HG03159 (cell line): ENCODE data around the gene CHMP2A.

Source experiments
- ATAC-seq: cut with Tn5 transposase; IDR thresholded peaks from one replicate; pipeline ENCODE4 v1.9.1; 2021; ENCODE audit warnings: mild to moderate bottlenecking, moderate library complexity; ENCODE audit not compliant: unreplicated experiment

Gene CHMP2A

DNA sequence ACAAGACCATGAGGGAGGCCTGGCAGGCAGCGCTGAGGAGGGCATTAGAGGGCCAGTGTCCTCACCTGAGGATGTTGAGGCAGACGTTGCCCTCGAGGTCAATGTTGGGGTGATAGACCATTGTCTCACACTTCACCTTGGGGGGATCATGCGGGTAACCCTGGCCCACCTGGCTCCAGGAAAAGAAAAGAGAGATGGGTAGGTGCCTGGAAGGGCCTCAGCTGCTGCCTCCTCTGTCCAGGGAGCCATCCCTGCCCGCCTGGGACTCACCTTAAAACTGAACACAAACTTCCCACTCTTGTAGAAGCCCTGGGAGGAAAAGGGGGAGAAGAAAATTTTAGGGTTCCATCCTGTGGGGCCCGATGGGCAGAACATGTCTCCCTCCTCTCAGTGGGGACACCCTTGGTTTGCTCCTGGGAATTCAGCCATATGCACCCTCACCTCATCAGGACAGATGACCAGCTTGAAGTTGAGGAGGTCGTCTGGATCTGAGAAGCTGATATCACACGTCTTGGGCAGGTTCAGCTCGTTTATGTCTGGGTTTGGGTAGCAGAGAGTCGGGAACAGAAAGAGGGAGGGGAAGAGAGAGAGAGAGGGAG is 1.8 kb upstream of the CHMP2A start:
- no peak for ATAC-seq

DNA sequence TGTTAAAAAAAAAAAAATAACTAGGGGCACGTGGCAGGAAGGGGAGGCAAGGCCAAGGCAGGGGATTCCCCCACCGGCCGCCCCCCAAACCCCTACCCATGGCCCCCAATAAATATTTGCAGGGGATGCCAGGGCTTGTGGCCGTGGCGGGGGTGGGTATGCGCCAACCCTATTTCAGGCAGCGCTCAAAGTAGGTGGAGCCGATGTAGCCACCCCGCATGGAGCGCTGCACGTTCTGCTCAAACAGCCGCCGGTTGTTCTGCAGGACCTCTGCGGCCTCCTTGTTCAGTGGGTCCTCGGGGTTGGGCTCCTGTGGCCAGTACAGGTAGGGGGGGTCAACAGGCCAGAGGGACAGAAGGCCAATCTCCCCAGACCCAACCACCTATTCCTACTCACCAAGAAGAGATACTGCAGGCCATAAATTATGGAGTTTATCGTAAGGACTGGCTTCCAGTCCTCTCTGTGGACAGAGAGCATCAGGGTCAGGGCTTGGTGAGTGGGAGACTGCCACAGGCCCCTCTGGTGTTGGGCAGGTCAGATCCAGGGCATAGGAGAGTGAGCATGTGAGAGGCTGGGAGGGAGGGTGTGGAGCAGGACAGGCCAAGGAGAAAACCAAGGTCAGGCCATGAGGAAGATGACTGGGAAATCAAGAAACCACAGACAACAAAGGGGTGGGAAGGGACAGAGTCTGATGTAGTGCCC is 1.2 kb upstream of the CHMP2A start:
- ATAC-seq: no peak

DNA sequence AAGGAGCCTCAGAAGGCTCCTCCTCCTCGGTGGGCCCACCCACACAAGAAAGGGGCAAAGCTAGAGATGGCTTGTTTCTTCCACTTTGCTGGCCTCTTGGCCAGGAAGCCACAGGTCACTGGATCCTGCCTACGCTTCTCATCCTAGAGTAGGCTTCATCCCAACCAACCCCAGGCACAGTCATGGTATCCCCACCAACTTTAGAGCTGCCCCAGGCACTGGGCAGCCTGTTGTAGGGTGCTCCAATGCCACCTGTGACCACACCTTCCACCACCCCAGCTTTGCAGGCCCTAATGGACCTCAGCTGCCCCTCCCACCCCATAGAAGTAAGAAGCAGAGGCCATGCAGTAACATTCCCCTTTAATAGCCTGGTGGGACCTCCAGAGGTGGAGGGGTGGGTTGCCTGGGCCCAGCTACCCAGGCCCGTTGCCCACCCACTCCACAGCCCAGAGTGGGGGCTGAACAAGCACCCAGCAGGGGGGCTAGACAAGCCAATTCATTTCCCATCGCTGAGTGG is 522 bp upstream of the CHMP2A start:
- no peak for ATAC-seq

DNA sequence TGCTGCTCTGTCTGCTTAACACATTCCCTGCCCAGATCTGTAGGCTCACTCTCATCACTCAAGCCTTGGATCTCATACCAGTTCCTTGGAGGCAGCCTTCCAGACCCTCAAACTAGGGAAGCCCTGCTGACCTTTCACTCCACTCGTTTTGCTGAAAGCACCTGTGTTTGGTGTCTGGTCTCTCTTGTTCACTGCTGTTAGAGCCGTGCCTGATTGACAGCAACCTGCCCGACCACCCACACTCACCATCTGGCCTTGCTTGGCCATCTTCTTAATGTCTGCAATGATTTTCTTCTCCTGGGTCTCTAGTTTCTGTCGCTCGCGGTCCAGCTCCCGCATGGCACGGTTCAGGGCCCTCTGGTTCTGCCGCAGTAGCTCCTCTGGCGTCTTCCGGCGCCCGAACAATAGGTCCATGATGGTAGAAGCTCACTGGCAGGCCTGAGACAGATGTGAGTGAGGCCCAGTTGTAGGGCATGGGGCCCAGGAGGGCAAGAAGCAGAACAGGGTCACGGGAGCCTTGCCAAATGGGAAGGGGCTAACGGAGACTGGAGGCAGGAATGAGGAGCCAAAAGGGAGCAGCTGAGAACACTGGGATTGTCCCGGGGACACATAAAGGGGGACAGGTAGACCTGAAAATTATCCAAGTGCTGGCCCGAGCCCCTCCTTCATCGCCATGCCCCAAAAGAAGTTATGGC is 959 bp downstream of the CHMP2A start:
- ATAC-seq: no peak

DNA sequence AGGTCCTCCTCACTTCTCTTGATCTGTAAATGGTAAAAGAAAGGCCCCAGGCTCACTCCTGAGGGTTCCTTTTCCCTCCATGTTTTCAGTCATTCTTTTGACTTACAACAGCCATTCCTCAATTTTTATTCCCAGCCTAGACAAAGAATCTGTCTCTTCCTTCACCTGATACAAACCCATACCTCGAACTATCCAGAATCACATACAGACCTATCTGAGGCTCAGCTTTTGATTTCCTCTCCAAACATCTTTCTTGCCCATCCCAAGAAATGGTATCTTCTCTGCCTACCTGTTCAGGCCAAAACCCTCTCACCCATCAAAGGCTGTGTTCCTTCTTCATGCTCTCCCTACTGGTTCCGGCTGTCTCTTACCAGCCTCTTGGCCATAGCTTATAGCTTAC is 2.2 kb downstream of the CHMP2A start:
- ATAC-seq: no peak

DNA sequence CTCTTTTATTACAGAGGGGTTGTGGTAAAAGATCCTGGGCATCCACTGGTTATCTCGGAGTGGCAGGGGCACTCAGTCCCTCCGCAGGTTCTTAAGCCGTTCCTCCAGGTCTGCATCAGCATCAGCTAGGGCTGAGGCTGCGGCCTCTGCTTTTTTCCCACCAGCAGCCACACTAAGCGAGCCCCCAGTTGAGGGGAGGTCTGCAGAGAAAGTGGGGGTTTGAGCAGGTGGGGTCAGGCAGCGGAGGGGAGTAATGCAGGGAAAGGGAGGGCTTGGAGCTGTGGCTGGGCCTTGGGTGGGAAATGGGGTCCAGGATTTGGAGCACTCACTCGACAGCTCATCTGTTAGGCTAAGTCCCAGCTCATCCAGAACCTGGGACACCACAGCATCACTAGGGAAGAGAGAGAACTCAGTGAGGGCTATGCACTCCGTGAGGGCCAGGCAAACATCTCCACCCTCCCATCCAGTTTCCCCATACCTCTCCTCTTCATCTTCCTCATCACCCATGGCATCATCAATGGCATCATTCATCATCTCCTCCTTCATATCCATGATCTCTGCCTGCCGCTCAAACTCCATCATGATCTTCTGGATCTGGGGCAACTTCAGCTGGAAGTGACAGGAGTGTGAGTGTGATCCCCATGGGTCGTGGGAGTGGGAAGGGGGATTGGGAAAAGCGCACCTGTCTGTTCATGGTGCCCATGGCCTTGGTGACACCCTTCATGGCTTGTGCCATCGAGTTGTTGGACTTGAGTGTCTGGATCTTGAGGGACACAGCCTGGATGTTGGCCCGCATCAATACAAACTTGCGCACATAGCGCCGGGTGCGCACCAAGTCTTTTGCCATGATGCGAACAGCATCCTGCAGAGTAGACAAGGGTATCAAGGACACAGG is 3.1 kb downstream of the CHMP2A start:
- no peak for ATAC-seq

DNA sequence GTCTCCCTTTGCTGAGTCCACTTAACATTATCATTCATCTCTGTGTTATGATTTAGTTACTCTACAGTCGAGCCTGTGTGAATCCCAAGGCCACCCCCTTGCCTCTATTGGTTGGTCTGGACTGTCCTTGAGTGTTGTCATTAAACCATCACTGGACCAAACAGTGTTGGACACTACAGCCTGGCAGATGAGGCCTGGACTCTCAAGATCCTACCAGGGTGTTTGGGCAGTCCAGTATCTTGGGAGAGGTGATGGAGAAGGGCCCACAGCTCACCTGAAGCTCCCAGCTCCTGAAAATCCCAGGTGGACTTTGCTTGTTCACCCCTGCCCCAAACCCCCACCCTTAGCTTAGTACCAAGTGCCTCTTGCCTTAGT is 3.8 kb downstream of the CHMP2A start:
- no peak for ATAC-seq

DNA sequence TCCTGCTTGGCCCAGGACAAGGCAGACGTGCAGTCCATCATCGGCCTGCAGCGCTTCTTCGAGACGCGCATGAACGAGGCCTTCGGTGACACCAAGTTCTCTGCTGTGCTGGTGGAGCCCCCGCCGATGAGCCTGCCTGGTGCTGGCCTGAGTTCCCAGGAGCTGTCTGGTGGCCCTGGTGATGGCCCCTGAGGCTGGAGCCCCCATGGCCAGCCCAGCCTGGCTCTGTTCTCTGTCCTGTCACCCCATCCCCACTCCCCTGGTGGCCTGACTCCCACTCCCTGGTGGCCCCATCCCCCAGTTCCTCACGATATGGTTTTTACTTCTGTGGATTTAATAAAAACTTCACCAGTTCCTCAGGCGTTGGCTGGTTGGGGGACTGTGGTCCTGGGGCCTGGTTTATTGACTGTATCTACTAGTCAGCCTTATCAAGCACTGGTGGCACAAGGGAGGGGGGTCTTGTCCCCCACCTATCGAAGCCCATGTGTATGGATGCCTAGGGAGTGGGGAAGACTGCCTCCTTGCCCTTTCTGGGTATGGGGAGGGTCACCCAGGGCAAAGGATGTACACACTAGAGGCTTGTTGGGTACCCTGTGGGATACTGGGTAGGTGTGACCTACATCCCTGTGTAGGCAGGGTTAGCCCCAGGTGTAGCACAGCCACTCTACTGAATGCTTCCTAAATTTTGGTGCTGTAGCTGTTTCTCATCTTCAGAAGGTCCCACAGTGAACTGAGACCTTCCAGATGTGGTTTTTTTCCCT is 4.4 kb downstream of the CHMP2A start:
- no peak for ATAC-seq

DNA sequence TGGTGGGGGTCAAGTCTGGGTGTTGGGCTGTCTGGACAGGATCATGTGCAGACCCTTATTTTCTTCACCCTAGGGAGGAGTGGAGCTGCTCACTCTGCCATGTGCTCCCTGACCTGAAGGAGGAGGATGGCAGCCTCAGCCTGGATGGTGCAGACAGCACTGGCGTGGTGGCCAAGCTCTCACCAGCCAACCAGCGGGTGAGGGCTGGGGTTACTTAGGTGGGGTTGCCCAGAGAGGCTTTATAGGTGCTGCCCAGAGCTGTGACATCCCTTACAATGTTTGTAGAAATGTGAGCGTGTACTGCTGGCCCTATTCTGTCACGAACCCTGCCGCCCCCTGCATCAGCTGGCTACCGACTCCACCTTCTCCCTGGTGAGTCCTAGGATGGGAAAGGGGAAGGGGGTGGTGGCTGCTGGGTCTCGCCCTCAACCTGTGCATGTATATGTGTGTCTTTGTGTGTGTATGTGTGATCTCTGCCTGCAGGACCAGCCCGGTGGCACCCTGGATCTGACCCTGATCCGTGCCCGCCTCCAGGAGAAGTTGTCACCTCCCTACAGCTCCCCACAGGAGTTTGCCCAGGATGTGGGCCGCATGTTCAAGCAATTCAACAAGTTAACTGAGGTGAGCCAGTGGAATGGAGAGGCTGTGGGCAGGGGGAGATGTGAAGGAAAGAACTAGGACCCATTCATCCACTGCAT is 5.1 kb downstream of the CHMP2A start:
- no peak for ATAC-seq

DNA sequence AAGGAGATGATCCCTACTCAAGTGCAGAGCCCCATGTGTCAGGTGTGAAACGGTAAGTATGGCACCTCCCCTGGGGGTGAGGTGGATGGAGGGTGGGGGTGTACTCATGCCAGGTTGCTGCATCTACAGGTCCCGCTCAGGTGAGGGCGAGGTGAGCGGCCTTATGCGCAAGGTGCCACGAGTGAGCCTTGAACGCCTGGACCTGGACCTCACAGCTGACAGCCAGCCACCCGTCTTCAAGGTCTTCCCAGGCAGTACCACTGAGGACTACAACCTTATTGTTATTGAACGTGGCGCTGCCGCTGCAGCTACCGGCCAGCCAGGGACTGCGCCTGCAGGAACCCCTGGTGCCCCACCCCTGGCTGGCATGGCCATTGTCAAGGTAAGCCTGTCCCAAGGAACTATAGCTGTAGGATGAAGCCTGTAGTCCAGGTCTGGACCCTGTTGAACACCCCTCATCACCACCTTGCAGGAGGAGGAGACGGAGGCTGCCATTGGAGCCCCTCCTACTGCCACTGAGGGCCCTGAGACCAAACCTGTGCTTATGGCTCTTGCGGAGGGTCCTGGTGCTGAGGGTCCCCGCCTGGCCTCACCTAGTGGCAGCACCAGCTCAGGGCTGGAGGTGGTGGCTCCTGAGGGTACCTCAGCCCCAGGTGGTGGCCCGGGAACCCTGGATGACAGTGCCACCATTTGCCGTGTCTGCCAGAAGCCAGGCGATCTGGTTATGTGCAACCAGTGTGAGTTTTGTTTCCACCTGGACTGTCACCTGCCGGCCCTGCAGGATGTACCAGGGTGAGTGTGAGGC is 5.8 kb downstream of the CHMP2A start:
- no peak for ATAC-seq

DNA sequence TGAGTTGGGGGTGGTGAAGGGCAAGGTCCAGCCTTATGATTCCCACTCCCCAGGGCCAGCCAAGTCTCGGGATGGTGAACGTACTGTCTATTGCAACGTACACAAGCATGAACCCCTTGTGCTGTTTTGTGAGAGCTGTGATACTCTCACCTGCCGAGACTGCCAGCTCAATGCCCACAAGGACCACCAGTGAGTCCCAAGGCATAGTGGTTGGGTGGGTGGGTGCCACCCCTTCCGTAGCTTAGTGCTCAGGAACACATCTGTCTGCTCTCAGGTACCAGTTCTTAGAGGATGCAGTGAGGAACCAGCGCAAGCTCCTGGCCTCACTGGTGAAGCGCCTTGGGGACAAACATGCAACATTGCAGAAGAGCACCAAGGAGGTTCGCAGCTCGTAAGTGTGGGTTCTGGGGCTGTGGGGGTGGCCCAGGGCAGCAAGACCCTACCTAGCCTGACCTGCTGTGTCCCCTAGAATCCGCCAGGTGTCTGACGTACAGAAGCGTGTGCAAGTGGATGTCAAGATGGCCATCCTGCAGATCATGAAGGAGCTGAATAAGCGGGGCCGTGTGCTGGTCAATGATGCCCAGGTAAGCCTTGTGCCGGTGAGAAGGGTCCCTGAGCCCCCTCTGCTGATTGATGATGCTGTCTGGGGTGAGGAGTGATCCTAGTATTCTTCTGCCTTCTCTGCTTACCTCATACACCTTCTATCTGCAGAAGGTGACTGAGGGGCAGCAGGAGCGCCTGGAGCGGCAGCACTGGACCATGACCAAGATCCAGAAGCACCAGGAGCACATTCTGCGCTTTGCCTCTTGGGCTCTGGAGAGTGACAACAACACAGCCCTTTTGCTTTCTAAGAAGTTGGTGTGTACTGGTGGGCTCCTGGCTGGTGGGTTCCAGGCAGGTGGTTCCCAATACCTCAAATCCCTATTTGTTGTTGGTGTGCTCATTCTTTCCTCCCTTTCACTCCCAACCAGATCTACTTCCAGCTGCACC is 7.3 kb downstream of the CHMP2A start:
- ATAC-seq: no peak

DNA sequence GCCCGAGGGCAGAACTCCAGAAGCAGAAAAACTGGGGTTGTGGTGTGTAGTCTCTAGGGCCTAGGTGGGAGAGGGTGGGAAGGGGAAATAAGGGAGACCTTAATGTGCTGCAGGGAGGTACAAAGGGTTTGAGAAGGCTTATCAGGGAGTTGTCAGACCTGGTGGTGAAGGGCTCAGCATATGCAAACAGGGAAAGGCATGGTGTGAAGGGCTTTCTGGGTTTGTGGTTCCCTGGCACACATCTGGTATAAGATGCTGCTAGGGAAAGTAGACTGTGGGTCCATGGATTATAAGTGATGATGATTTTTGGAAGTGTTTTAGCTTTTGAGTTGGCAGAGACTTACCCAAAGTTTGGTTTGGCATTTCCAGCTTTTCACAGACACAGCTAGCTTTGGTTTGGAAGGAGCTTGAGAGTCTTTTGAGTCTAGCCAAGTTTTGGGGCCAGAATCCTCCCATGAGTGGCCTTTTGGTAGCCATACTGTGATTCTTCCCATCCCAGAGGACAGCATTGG is 8.8 kb downstream of the CHMP2A start:
- ATAC-seq: no peak

DNA sequence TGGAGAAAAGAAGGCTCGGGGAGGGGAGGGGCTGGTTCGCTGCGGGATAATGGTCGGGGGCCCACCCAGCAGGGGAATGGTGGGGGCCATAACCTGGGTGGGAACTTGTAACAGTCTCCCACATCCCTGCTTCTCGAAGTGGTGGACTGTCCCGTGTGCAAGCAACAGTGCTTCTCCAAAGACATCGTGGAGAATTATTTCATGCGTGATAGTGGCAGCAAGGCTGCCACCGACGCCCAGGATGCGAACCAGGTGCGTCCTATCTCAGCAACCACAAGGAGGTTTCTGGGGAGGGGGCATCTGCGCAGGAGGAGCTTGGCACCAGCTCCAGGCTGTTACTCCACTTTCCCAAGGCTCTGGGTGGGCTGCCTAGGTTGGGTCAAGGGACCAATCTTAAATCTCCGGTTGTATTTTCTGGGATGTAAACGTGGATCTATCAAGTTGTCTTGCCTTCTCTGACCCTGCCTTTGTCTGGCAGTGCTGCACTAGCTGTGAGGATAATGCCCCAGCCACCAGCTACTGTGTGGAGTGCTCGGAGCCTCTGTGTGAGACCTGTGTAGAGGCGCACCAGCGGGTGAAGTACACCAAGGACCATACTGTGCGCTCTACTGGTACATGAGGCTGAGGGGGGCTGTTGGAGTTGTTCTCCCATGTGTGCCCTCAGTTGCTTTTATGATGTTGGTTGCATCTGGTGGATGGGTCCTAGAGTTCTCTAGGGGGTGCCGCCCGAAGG is 9.5 kb downstream of the CHMP2A start:
- no peak for ATAC-seq

DNA sequence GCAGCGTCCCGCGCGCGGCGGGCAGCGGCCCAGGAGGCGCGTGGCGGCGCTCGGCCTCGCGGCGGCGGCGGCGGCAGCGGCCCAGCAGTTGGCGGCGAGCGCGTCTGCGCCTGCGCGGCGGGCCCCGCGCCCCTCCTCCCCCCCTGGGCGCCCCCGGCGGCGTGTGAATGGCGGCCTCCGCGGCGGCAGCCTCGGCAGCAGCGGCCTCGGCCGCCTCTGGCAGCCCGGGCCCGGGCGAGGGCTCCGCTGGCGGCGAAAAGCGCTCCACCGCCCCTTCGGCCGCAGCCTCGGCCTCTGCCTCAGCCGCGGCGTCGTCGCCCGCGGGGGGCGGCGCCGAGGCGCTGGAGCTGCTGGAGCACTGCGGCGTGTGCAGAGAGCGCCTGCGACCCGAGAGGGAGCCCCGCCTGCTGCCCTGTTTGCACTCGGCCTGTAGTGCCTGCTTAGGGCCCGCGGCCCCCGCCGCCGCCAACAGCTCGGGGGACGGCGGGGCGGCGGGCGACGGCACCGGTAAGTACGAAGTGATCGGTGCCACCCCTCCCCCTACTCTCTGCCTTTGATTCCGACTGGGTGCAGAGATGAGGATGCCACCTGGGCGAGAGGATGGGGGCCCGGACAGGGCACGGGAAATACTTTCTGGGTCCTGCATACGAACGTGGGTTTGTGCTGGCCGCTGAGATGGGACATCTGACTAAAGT is 10.2 kb downstream of the CHMP2A start:
- ATAC-seq: peak; percentile 50

DNA sequence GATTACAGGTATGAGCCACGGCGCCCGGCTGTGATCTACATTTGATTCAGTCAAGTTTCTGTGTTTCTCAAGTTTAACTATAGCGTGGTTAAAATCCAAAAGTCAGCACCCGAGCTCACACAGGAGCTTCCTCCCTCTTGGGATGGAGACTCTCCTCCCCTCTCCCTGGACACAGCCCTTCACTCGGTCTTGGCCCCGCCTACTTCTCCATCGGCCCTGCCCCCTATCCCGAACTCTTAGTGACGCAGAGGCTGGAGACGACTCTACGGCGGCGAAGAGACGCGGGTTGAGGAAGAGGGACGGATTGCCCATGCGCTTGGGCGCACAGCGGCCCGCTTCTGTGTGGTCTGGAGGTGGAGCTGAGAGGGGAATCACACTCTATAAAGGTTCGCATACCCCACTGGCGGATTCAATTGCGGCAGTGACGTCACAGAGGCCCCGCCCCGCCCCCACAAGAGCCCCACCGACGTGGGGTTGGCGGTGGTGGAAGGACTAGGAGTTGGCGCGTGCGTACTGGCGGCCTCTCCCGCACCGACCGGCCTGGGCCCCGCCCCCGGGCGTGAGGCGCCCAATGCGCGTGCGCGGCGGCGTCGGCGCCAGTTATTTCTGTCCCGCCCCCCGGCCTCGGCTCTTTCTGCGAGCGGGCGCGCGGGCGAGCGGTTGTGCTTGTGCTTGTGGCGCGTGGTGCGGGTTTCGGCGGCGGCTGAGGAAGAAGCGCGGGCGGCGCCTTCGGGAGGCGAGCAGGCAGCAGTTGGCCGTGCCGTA is 10.9 kb downstream of the CHMP2A start, which contains the start of gene TRIM28:
TRIM28 (plus strand) TSS at position 239 of the 765 bp plus-strand sequence. CDS start 694 bp downstream, outside the sequence.
- peak; percentile 86 for ATAC-seq
